GM18502 (cell line): ENCODE data around the gene GPR137.
"Not testable (repeated sequence)": the region's sequence is repeated elsewhere in the genome, so short reads cannot be mapped to it uniquely, and the experiment has no call there.

Experiments used
- ATAC-seq: cut with Tn5 transposase; IDR thresholded peaks from one replicate; pipeline ENCODE4 v1.9.1; 2021; ENCODE audit warnings: mild to moderate bottlenecking; ENCODE audit not compliant: unreplicated experiment, poor library complexity

GPR137 gene

DNA sequence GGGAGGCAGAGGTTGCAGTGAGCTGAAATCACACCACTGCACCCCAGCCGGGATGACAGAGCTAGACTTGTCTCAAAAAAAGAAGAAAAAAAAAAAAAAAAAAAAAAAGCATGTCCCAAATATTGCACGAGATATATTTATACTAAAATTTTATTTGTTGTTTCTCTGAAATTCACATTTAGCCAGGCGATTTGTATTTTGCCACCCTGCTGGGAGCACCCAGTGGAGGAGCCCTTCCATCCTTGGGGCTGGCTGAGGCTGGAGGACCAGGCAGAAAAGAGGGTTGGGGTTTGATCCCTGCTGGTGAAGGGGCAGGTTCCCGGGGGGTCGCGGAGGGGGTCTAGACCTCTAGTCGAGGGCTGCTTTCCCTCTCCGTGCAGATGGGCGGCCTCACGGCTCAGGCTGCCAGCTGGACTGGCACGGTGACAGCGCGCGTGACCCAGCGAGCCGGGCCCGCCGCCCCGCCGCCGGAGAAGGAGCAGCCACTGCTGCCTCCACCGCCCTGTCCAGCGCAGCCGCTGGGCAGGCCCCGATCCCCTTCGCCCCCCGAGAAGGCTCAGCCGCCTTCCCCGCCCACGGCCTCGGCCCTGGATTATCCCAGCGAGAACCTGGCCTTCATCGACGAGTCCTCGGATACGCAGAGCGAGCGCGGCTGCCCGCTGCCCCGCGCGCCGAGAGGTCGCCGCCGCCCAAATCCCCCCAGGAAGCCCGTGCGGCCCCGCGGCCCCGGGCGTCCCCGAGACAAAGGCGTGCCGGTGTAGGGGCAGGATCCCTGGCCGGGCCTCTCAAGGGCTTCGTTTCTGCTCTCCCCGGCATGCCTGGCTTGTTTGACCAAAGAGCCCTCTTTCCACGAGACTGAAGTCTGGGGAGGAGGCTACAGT, 13.6 kb downstream of the GPR137 start:
- ATAC-seq, result no peak

DNA sequence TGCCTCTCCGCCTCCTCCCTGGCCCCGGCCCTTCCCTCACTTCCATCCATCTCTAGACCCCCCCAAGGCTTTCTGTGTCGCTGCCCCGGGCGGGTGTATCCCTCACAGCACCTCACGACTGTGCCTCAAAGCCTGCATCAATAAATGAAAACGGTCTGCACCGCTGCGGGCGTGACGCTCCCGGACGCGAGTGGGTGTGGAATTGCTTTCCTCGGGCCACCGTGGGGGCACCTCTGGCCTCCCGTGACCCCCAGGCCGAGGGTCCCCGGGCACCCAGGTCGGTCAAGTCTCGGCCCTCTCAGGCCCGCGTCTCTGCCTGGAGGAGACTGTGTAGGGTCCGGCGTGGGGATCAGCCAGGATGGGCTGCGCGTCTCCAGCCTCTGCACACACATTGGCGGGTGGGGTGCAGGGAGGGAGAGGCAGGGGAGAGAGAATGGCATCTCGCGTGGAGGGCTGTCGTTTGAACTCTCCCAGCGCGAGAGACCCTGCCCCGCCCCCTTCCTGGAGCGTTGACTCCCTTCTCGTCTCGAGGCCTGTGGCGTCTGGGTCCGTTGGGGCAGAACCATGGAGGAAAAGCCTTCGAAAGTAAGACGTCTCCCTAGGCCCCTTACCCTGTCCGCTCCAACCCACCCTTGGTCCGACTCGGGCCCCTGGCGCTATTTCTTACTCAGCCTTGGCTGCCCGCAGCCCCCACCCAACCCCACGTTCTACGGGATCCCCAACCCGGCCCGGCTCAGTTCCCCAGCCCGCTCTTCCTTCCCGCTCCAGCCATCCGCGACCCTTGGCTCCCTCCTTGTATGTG, 14.4 kb downstream of the GPR137 start, which contains the start of gene CATSPERZ:
TSS of gene CATSPERZ (plus strand) at position 512 of the 802 bp plus-strand sequence. CDS start at position 565, 53 bp downstream.
- no peak for ATAC-seq

DNA sequence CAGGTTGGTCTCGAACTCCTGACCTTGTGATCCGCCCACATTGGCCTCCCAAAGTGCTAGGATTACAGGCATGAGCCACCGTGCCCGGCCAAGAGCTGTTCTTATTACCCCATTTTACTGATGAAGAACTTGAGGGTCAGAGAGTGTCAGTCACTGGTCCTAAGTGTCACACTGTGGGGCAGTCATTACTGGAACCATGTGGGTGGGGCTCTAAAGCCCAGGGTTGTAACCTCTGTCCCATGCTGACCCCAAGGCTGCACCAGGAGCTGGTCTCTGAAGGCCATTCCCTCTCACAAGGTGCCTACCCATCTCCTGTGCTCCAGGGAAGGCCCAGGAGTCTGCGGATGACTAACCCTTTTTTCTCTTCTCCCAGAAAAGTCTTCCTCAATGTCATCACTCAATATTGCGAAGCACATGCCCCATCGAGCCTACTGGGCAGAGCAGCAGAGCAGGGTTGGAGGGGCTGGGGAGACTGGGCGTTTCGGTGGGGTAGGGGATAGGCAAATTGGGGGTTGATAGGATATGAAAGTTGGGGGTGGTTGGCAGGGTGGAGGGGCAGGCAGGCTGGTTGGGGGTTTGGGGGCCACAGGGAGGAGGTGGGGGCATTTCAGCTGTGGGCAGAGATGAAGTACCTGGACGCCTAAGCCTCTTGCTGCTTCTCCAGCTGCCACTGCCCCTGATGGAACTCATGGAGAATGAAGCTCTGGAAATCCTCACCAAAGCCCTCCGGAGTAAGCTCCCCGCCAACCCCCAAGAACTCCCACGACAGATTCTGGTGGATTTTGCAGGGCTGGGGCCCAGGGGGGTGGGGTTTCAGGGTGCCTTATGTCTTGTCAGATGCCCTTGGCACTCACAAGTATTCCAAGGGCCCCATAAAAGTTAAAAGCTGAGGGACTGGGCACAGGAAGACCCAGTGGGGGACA, 17.7 kb downstream of the GPR137 start:
- no peak for ATAC-seq

DNA sequence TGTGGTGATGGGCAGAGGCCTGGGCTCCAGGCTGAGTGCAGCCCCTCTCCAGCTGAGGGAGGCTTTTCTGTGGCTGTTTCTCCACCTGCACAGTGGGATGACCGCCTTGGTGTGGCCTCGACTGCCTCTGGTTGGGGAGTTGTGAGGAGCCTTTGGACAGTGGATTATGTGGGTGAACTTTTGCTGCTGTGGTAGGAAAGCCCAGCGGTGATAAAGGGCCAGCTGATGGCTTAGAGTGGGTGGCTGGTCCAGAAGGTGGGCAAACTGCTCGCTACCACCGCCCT, 18.3 kb downstream of the GPR137 start:
- no peak for ATAC-seq

DNA sequence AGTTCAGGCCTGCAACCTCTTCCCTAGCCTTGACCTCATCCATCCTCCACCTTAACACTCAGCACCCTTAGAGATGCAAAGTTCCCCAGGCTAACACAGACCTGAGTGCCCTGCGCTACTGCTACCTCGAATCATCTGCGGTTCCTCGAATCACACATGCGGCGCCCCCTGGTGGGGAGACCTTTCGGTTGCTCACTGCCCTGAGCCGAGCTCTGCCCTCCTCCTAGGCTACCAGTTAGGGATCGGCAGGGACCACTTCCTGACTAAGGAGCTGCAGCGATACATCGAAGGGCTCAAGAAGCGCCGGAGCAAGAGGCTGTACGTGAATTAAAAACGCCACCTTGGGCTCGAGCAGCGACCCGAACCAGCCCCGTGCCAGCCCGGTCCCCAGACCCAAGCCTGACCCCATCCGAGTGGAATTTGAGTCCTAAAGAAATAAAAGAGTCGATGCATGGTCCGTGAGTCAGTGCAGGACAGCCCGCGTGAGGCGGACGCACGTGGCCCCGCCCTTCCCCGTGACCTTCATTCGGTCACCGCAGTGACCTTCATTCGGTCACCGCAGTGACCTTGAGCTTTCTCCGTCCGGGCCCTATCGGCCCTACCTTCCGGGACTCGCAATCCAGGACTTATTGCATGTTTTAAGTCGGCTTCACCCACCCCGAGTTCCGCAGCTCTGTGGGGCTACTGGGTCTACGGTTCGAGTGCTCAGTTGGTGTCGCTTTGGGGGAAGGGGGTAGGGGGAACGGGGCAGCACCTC, 18.8 kb downstream of the GPR137 start:
- ATAC-seq, result peak; percentile 28

DNA sequence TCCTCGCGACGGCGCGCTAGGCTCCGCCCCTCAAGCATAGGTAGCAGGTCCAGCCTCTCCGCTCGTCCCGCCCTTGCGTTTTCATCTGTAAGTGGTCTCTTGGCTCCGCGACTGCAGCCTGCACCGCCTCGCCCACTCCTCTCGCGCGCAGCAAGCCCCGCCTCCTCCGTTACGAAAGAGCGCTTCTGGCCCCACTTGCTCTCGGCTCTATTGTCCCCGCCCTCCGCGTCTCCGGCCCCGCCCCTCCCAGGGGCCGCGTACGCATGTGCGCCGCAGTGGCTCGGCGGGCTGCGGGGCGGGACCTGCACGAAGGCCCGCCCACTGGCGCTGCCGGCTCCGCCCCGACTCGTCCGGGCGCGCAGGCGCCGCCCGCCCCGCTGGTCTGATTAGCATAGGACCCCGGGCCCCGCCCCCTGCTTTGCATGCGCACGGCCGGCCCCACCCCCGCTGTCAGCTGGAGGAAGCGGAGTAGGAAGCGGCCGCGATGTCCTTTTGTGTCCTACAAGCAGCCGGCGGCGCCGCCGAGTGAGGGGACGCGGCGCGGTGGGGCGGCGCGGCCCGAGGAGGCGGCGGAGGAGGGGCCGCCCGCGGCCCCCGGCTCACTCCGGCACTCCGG, 19.5 kb downstream of the GPR137 start, which contains the start of gene ESRRA:
TSS of gene ESRRA (plus strand) at position 450 of the 616 bp plus-strand sequence. CDS start 1,656 bp downstream, outside the sequence.
- ATAC-seq, result peak; percentile 70

DNA sequence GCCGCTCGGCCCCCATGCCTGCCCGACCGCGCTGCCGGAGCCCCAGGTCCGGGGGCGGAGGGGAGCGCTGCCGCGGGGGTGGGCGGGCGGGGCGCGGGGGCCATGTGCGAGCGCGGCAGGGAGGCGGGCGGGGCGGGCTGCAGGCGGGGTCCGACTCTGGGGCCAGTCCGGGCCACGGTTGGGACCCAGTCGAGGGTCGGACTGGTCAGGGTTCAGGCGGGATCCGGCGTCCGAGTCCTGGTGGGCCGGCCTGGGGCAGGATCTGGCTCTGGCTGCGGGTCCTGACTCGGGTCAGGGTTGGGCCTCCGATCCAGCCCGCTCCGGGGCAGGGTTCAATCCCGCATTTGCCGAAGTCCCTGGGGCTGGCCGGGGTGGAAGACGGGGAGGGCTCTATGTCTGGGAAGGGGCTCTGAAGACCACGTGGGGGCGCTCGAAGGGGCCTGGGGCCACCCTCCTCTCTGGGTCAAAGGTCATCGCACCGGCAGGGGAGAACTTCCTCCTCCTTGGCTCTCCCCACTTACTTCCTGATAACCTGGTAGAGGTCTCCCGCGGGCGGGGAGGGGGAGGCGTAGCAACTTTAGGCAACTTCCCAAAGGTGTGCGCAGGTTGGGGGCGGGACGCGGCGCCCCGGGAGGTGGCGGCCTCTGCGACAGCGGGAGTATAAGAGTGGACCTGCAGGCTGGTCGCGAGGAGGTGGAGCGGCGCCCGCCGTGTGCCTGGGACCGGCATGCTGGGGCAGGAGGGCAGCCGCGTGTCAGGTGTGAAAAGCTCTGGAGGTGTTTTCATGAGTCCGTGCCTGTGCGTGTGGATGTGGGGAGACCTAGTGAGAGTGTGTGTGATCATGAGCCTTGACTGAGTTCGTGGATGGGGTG, 20.3 kb downstream of the GPR137 start:
- peak; percentile 24 for ATAC-seq

DNA sequence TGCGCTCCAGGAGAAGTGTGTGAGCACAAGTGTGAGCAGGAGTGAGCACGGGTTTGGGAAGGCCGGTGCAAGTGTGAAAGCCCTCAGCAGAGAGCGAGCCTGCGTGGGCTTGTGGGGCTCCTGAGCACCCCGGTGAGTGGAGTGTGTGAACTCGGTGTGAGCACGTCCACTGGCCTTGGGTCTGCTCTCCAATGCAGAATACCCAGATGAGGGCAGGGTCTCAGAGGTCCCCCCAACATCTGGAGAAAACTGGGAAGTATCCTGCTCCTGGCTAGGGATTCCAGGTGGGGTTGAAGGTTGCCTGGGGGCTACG, 20.9 kb downstream of the GPR137 start:
- ATAC-seq, result no peak

DNA sequence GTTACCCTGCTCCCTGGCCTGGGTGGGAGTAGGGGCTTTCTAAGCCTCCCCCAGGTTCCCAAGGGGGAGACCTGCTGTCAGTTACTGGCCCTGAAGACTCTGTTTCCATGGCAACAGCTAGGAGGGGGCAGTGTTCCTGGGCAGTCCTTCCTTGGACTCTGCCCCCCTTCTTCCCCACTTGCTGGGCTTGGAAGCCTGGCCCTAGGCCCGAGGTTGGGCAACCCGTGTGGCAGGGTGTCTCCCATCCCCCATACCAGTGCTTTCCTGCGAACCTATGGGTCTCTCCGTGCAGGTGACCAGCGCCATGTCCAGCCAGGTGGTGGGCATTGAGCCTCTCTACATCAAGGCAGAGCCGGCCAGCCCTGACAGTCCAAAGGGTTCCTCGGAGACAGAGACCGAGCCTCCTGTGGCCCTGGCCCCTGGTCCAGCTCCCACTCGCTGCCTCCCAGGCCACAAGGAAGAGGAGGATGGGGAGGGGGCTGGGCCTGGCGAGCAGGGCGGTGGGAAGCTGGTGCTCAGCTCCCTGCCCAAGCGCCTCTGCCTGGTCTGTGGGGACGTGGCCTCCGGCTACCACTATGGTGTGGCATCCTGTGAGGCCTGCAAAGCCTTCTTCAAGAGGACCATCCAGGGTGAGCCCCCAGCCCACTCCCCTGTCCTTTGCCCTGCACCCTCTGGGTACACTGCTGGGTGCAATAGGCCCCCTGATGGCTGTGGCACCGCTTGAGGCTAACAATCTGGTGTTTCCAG, 21.4 kb downstream of the GPR137 start:
- no peak for ATAC-seq

DNA sequence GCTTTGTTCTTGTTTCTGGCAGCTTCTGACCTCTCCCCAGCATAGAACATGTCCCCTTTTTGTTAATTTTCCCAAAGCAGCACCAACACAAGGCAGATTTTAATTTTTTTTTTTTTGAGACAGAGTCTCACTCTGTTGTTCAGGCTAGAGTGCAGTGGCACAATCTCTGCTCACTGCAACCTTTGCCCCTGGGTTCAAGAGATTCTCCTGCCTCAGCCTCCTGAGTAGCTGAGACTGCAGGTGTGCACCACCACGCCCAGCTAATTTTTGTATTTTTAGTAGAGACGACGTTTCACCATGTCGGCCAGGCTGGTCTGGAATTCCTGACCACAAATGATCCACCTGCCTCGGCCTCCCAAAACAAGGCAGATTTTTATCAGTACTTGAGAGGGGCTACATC, 22.1 kb downstream of the GPR137 start:
- ATAC-seq, result not testable (repeated sequence)

DNA sequence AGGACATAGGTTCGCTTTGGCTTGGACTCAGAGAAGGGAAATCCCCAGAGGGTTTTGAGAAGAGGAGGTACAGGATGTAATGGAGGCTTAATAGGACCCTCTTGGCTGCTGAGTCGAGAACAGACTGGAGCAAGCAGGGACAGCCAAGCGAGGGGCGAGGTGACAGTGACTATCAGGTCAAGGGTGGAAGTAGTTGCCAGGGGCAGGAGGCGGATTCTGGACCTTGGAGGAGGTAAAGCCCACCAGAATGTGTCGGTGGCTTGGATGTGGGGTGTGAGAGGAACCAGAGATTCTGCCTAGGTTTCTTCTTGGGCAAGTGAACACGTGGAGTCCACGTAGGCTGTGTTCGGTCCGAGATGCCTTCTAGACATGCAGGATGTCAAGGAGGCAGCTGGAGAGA, 27.3 kb downstream of the GPR137 start:
- ATAC-seq, result no peak

DNA sequence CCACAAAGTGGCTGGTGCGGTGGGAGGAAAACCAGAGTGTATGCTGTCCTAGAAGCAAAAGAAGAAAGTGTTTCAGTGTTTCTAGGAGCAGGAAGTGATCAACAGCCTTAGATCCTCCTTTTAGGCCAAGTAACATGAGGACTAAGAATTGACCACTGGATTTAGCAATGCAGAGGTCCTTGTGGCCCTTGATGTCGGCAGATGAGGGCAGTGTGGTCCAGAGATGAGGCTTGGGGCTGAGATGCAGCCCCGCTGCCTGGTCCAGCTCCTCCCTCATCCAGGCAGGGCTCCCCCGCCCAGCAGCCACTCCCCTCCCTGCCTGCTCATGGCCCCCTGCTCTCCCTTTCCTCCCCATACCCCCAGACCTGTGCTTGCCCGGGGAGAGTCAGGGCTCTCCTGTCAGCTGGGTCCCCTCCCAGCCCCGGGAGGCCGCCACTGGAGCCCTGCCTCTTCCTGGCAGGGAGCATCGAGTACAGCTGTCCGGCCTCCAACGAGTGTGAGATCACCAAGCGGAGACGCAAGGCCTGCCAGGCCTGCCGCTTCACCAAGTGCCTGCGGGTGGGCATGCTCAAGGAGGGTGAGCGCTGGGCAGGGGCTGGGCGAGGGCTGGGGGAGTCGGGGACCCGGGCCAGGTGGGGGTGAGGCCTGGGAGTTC, 28.0 kb downstream of the GPR137 start:
- no peak for ATAC-seq

DNA sequence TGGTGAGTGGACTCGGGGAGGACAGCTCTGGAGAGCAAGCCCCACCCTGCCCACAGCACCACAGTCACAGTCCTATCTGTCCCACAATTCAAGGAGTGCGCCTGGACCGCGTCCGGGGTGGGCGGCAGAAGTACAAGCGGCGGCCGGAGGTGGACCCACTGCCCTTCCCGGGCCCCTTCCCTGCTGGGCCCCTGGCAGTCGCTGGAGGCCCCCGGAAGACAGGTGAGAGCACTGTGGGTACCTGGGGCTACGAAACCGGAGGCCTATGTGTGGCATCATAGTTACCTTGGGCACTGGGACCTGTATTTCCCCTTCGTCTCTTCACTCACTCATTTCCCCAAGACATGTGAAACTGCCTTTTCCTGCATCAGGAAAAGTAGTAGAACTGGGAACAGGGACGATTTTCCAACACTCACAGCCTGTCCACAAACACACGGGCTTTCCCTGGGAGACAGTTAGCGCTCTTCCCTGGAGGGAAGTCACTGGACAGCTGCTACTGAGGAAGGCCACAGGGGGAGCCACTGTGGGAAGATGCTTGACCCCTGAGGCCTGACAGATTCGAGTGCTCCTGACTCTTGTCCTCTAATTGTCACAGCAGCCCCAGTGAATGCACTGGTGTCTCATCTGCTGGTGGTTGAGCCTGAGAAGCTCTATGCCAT, 28.6 kb downstream of the GPR137 start:
- no peak for ATAC-seq

DNA sequence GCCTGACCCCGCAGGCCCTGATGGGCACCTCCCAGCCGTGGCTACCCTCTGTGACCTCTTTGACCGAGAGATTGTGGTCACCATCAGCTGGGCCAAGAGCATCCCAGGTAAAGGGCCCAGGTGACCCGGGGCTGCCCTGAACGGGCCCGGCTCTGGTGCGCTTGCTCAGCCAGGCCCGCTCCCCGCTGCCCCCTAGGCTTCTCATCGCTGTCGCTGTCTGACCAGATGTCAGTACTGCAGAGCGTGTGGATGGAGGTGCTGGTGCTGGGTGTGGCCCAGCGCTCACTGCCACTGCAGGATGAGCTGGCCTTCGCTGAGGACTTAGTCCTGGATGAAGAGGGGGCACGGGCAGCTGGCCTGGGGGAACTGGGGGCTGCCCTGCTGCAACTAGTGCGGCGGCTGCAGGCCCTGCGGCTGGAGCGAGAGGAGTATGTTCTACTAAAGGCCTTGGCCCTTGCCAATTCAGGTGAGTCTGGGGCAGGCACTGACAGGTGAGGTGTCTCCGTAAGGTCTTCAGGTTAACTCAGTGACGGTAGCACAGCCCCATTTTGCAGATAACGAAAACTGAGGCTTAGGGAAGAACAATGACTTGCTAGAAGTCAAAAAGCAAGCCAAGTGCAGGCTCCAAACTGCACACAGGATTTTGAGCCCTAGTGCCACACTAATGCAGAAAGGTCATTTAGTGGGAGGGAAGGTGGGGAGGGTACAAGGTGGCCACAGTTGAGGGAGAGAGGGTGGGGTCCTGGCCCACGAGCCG, 29.3 kb downstream of the GPR137 start:
- ATAC-seq, result no peak

DNA sequence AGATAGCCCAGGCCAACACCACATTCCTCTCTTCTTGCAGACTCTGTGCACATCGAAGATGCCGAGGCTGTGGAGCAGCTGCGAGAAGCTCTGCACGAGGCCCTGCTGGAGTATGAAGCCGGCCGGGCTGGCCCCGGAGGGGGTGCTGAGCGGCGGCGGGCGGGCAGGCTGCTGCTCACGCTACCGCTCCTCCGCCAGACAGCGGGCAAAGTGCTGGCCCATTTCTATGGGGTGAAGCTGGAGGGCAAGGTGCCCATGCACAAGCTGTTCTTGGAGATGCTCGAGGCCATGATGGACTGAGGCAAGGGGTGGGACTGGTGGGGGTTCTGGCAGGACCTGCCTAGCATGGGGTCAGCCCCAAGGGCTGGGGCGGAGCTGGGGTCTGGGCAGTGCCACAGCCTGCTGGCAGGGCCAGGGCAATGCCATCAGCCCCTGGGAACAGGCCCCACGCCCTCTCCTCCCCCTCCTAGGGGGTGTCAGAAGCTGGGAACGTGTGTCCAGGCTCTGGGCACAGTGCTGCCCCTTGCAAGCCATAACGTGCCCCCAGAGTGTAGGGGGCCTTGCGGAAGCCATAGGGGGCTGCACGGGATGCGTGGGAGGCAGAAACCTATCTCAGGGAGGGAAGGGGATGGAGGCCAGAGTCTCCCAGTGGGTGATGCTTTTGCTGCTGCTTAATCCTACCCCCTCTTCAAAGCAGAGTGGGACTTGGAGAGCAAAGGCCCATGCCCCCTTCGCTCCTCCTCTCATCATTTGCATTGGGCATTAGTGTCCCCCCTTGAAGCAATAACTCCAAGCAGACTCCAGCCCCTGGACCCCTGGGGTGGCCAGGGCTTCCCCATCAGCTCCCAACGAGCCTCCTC, 30.2 kb downstream of the GPR137 start:
- not testable (repeated sequence) for ATAC-seq
